22Rv1 (cell line): Measurements from ENCODE around the gene SUCLG2.

Source experiments
- CTCF ChIP-seq: fragments of 450-650 bp; IDR thresholded peaks from 2 replicates; pipeline ENCODE4 v1.5.1; 2017; ENCODE audit warnings: mild to moderate bottlenecking
- ZFX ChIP-seq: fragments of 450-650 bp; IDR thresholded peaks from 2 replicates; pipeline ENCODE4 v1.6.1; 2017; ENCODE audit warnings: antibody characterized with exemption, borderline replicate concordance

- TF ChIP-seq CTCF, result no peak
- TF ChIP-seq ZFX, result no peak
These were observed 265.7 kb downstream of the SUCLG2 start for GRCh38 chr3:67388738-67389137.
